Esophagus (tissue), 2 donors: Measurements from ENCODE around the gene PRSS50. TPM values are rescaled to one million over a fixed set of nuclear protein-coding genes. Genes with fewer than 3 reads are reported as not detected.

ENCODE experiments used
- polyA plus RNA-seq, 2 donors: library from polyadenylated mRNA; stranded (reverse); fragments of 200-250 nt; gene quantifications; one replicate each; pipeline ENCODE4 v1.2.3, GENCODE V29; 2013
- donor health status: healthy with polysubstance abuse.
- donor health status: Bipolar disorder and iron deficiency.

PRSS50 gene
- polyA plus RNA-seq, 2 donors: 0.06 TPM

Other genes with a start within 250 kb of the PRSS50 start
- not detected for gene RTP3, start 219.9 kb downstream of the PRSS50 start, polyA plus RNA-seq
- gene LRRC2, start 151.6 kb downstream of the PRSS50 start, polyA plus RNA-seq: under 1 TPM; 0.13 to 0.14 TPM
- not detected for gene FAM240A, start 105.3 kb downstream of the PRSS50 start, polyA plus RNA-seq
- 100 to 1,000 TPM in 1 of 2 donors, 10 to 100 TPM in 1; 95.0 to 225 TPM for gene ALS2CL, start 24.2 kb downstream of the PRSS50 start, polyA plus RNA-seq
- gene TMIE, start 16.5 kb downstream of the PRSS50 start, polyA plus RNA-seq: 1 to 10 TPM; 1.2 to 2.5 TPM
- under 1 TPM; 0.67 to 0.87 TPM for gene MYL3, start 145.6 kb upstream of the PRSS50 start, polyA plus RNA-seq
- 1 to 10 TPM; 2.0 to 3.3 TPM for gene PTH1R, start 159.9 kb upstream of the PRSS50 start, polyA plus RNA-seq